Measurements from ENCODE around the gene DGKQ.

Gene DGKQ

GRCh38 chr4:1014291-1015167, 41.2 kb upstream of the DGKQ start:
- TF ChIP-seq JUND (IDR thresholded peaks at IDR 0.05; ENCODE audit: low read depth): no peak
- no peak for DNase-seq (ENCODE audit: low read depth in 1 of 2, low spot score in 1 of 2)
- in situ Hi-C loops (cut with HindIII; ENCODE audit: low pct_unique_long_range_greater_than_20kb, low sequenced_read_pairs): no loop called here

GRCh38 chr4:1013225-1014073, 40.1 kb upstream of the DGKQ start:
- DNase-seq (ENCODE audit: low read depth in 1 of 2, low spot score in 1 of 2): no peak
- in situ Hi-C loops (cut with HindIII; ENCODE audit: low pct_unique_long_range_greater_than_20kb, low sequenced_read_pairs): no loop called here
- TF ChIP-seq JUND (IDR thresholded peaks at IDR 0.05; ENCODE audit: low read depth): no peak

- DNase-seq (ENCODE audit: low read depth in 1 of 2, low spot score in 1 of 2): peak in 1 of 2 experiments; percentile 59
- in situ Hi-C loops (cut with HindIII; ENCODE audit: low pct_unique_long_range_greater_than_20kb, low sequenced_read_pairs): no loop called here
- TF ChIP-seq JUND (IDR thresholded peaks at IDR 0.05; ENCODE audit: low read depth): no peak
These were observed 38.8 kb upstream of the DGKQ start for GRCh38 chr4:1012034-1012739.

GRCh38 chr4:1011666-1012033, 38.3 kb upstream of the DGKQ start:
- no peak for DNase-seq (ENCODE audit: low read depth in 1 of 2, low spot score in 1 of 2)
- in situ Hi-C loops (cut with HindIII; ENCODE audit: low pct_unique_long_range_greater_than_20kb, low sequenced_read_pairs): no loop called here
- no peak for TF ChIP-seq JUND (IDR thresholded peaks at IDR 0.05; ENCODE audit: low read depth)

GRCh38 chr4:1011022-1011665, 37.8 kb upstream of the DGKQ start, which contains the start of gene FGFRL1:
TSS of gene FGFRL1 (plus strand) at chr4:1011626. CDS start at chr4:1012486, 860 bp downstream.
- no peak for TF ChIP-seq JUND (IDR thresholded peaks at IDR 0.05; ENCODE audit: low read depth)
- in situ Hi-C loops (cut with HindIII; ENCODE audit: low pct_unique_long_range_greater_than_20kb, low sequenced_read_pairs): no loop called here
- peak; percentile 95 for DNase-seq (ENCODE audit: low read depth in 1 of 2, low spot score in 1 of 2)

- in situ Hi-C loops (cut with HindIII; ENCODE audit: low pct_unique_long_range_greater_than_20kb, low sequenced_read_pairs): no loop called here
- DNase-seq (ENCODE audit: low read depth in 1 of 2, low spot score in 1 of 2): peak in 1 of 2 experiments; percentile 84
- TF ChIP-seq JUND (IDR thresholded peaks at IDR 0.05; ENCODE audit: low read depth): no peak
These were observed 37.1 kb upstream of the DGKQ start for GRCh38 chr4:1010395-1011021.

- TF ChIP-seq JUND (IDR thresholded peaks at IDR 0.05; ENCODE audit: low read depth): no peak
- peak in 1 of 2 experiments; percentile 77 for DNase-seq (ENCODE audit: low read depth in 1 of 2, low spot score in 1 of 2)
- in situ Hi-C loops (cut with HindIII; ENCODE audit: low pct_unique_long_range_greater_than_20kb, low sequenced_read_pairs): no loop called here
These were observed 36.4 kb upstream of the DGKQ start for GRCh38 chr4:1009542-1010394.

GRCh38 chr4:1008840-1009541, 35.6 kb upstream of the DGKQ start:
- DNase-seq (ENCODE audit: low read depth in 1 of 2, low spot score in 1 of 2): peak in 1 of 2 experiments; percentile 65
- in situ Hi-C loops (cut with HindIII; ENCODE audit: low pct_unique_long_range_greater_than_20kb, low sequenced_read_pairs): no loop called here
- no peak for TF ChIP-seq JUND (IDR thresholded peaks at IDR 0.05; ENCODE audit: low read depth)

- TF ChIP-seq JUND (IDR thresholded peaks at IDR 0.05; ENCODE audit: low read depth): no peak
- in situ Hi-C loops (cut with HindIII; ENCODE audit: low pct_unique_long_range_greater_than_20kb, low sequenced_read_pairs): no loop called here
- no peak for DNase-seq (ENCODE audit: low read depth in 1 of 2, low spot score in 1 of 2)
These were observed 33.5 kb upstream of the DGKQ start for GRCh38 chr4:1006856-1007255.
